RKO (cell line): ENCODE data around the gene GRAMD1B.

Experiments
- DNase-seq: peaks from one replicate; pipeline ENCODE4 v3.0.0-alpha.2; 2016; ENCODE audit warnings: low spot score

GRAMD1B gene

GRCh38 chr11:123429913-123430720 is at the start of gene GRAMD1B:
Gene GRAMD1B (plus strand): TSS chr11:123430269. CDS start chr11:123430793, 524 bp downstream.
- no peak for DNase-seq

- DNase-seq, result no peak
Measured at GRCh38 chr11:123381149-123381548, 48.9 kb upstream of the GRAMD1B start.

GRCh38 chr11:123381817-123382554 is 48.1 kb upstream of the GRAMD1B start:
- DNase-seq, result no peak

GRCh38 chr11:123382555-123383074 is 47.5 kb upstream of the GRAMD1B start:
- DNase-seq, result no peak

- no peak for DNase-seq
Measured at GRCh38 chr11:123384116-123384515, 46.0 kb upstream of the GRAMD1B start.

GRCh38 chr11:123386796-123387510 is 43.1 kb upstream of the GRAMD1B start:
- no peak for DNase-seq

- no peak for DNase-seq
Measured at GRCh38 chr11:123388640-123389039, 41.4 kb upstream of the GRAMD1B start.

- no peak for DNase-seq
Measured at GRCh38 chr11:123390146-123390545, 39.9 kb upstream of the GRAMD1B start.

- no peak for DNase-seq
Measured at GRCh38 chr11:123391646-123392348, 38.3 kb upstream of the GRAMD1B start.

- DNase-seq, result no peak
Measured at GRCh38 chr11:123392431-123392830, 37.6 kb upstream of the GRAMD1B start.

- no peak for DNase-seq
Measured at GRCh38 chr11:123392844-123393243, 37.2 kb upstream of the GRAMD1B start.

GRCh38 chr11:123393312-123393927 is 36.6 kb upstream of the GRAMD1B start:
- DNase-seq, result no peak

GRCh38 chr11:123404676-123405075 is 25.4 kb upstream of the GRAMD1B start:
- DNase-seq, result no peak

GRCh38 chr11:123405123-123405592 is 24.9 kb upstream of the GRAMD1B start:
- no peak for DNase-seq

- no peak for DNase-seq
Measured at GRCh38 chr11:123406441-123407129, 23.5 kb upstream of the GRAMD1B start.

GRCh38 chr11:123407130-123407995 is 22.7 kb upstream of the GRAMD1B start:
- DNase-seq, result peak; percentile 55

- no peak for DNase-seq
Measured at GRCh38 chr11:123407996-123408597, 22.0 kb upstream of the GRAMD1B start.

GRCh38 chr11:123408619-123409455 is 21.2 kb upstream of the GRAMD1B start:
- no peak for DNase-seq
